HG02970 (cell line): ENCODE measurements around the gene ANKEF1.

Experiments used
- ATAC-seq: cut with Tn5 transposase; IDR thresholded peaks from one replicate; pipeline ENCODE4 v1.9.1; 2021; ENCODE audit warnings: mild to moderate bottlenecking, moderate library complexity, moderate number of reproducible peaks; ENCODE audit not compliant: unreplicated experiment, low FRiP score

ANKEF1 gene

GRCh38 chr20:10034717-10035571 is at the start of gene ANKEF1:
Gene ANKEF1, plus strand, starts transcription at chr20:10034987. Its CDS starts 3,315 bp downstream, at chr20:10038302.
- ATAC-seq: peak; percentile 96

DNA sequence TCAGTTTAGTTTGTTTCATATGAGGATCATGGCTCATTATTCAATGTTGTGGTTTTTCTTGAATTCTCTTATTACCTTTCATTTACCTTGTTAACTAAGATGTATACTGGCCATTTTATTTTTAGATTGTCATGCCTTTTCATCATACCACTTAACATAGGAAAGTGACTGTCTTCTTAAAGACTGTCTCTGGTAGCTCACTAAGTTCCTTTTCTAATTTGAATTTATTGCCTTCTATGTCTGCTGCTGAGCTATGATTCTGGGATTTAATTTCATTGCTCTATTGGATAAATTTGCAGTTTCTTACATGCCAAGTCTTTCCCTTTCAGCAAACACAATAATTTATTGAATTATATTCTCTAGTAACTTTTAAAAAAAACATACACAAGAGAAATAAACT is 49.5 kb upstream of the ANKEF1 start:
- ATAC-seq: no peak

DNA sequence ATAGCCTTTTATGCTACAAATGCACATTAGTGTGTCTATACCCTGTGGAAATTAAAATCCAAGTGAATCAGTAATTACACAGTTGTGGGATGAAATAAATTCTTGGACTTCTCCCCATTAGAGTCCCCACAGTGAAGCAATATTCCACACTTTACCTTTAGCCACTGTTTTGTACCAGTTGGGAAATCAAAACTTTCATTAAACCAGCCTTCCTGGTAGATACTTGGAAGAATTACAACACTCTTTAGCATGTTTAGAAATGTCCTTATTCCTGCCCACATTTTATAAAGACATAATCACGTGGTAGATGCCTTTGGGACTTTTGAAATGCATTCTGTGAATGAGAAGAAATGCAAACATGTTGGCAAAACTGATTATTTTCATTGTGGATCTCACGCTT is 49.0 kb upstream of the ANKEF1 start:
- ATAC-seq: no peak

- ATAC-seq: no peak
Measured at GRCh38 chr20:9989066-9989724, 45.6 kb upstream of the ANKEF1 start.

GRCh38 chr20:9993137-9993536 is 41.6 kb upstream of the ANKEF1 start:
- no peak for ATAC-seq

- no peak for ATAC-seq
Measured at GRCh38 chr20:9994676-9995075, 40.1 kb upstream of the ANKEF1 start.

DNA sequence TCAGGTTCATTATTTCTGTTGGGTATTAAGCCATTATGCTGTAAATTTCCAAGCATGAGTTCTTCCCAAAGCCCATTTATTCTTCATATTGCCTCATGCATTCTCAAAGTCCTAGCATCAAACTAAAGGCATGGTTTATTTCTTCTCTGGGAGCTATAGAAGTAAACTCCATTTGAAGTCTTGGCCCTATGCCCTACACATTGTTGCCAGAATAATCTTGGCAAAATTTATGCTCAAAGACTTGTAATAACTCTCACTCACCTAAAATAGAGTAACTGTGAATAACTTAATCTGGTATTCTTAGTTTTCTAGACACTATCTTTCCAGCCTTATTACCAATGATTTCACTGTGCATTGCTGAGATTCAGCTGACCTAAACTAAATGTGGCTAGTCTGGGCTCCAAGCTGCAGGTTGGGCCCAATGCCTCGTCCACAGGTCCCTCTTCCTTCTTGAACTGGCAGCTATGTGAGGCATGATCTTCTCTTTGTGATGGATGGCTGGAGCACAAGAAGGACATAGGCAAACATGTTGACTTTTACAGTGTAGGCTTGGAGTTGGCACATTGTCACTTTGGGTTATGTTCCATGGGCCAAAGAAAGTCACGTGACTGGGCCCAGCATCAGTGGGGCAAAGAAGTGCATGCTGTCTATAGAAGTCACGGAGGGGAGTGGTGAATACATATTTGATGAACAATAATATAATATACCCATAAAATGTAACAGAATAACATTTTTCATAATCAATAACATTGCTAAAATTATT is 39.1 kb upstream of the ANKEF1 start:
- ATAC-seq: no peak

DNA sequence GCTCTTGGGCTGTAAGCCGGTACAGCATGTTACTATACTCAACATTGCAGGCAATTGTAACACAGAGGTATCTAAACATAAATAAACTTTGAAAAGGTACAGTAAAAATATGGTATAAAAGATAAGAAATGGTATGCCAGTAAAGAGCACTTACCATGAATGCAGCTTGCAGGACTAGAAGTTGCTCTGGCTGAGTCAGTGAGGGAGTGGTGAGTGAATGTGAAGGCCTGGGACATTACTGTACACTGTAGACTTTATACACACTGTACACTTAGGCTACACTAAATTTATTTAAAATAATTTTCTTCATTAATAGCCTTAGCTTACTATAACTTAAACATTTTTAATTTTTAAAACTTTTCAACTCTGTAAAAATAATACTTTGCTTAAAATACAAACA is 37.8 kb upstream of the ANKEF1 start:
- ATAC-seq: no peak

- ATAC-seq: no peak
Measured at GRCh38 chr20:9999645-10000044, 35.1 kb upstream of the ANKEF1 start.

GRCh38 chr20:10002866-10003265 is 31.9 kb upstream of the ANKEF1 start:
- no peak for ATAC-seq

- ATAC-seq: no peak
Measured at GRCh38 chr20:10004900-10005299, 29.9 kb upstream of the ANKEF1 start.

DNA sequence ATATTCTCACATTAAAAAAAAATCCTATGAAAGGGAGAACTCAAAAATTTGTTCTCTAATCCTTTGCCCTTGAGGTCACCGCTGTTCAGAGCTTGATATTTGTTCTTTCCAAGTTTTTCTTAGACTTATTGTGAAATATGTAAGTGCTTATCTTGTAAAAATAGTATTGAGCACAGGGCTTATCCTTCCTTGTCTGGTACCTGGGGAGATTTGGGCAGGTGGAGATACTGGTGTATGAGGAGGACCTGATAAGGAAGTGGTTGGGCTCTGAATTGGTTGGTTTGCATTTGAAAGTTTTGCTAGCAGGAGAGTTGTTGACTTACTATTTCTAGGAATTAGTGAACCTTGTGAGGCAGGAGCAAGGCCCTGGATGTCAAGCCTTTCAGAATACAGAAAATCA is 28.9 kb upstream of the ANKEF1 start:
- ATAC-seq: no peak

DNA sequence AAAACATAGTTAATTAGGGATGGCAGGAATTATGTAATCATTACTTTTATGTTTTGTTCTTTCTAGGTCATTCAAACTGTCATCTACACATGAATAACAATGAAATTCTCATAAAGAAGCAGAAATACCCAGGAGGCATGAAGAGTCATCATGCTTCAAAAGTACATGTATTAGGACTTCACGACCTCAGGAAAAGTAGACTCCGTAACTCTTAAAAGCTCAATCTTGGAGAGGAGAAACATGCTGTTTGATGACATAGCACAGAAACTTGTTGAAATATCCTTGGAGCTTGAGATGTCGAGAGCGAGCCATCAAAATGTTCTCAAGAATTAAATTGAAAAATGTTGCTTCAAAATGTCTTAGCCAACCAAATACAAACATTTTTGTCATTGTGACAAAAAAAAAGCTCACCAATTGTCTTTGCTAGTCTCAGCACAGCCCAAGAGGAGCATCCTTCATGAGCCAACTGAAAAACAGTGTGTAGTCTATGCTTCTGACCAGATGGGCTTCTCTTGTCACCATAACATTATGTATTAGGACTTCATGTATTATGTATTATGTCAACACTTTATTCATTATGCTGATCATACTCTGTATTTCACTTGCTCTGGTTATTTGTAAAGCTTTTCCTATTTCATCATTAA is 28.2 kb upstream of the ANKEF1 start:
- no peak for ATAC-seq

DNA sequence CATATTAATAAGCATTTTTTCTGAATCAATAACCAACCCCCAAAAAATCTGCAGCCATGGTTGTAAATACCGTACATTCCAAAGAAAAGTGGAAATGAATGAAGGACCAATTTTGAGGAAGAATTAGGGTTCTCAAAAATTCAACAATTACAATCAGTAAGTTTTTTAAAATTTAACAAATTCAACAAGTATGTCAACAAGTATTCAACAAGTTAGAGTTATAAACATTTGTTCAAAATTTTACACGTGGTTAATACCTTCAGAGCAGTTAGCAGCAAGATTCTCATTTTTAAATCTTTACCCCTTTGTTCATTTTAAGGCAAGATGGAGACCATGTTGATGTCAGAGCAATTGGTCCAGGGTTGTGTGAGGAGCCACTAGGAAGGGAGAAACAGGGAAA is 27.6 kb upstream of the ANKEF1 start:
- ATAC-seq: no peak

DNA sequence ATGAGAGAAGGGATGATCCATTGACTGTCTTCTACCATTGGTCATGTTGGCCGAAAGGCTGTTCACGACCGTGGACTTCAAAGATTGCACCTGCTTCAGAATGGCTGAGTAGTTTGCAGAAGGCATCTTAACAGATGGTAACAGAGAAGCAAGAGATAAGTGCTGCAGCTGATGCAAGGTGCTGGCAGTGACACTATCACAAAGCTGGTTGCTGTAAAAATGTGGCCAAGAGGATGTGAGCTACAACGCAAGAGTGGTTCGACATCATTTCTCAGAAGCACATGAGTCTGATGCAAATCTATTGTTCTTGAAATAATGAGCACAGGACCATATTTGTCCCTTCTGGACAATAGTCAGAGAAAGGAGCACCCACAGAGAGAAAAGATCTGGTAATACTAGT is 27.0 kb upstream of the ANKEF1 start:
- ATAC-seq: no peak

DNA sequence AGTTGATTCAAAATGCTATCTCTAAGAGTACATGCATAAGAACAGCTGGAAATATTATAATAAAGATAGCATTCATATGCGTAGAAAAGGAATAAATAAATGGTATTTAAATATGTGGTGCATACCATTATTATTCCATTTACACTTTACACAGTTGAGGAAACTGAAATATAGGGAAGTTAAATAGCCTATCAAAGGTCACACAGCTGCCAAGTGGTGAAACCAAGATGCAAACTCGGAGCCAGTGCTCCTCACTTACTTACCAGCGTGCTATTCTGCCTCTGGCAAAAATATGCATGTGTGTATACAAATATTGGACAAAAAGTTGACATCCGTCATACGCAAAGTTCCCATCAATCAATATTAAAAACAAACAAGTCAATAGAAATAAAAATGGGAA is 22.3 kb upstream of the ANKEF1 start:
- no peak for ATAC-seq

DNA sequence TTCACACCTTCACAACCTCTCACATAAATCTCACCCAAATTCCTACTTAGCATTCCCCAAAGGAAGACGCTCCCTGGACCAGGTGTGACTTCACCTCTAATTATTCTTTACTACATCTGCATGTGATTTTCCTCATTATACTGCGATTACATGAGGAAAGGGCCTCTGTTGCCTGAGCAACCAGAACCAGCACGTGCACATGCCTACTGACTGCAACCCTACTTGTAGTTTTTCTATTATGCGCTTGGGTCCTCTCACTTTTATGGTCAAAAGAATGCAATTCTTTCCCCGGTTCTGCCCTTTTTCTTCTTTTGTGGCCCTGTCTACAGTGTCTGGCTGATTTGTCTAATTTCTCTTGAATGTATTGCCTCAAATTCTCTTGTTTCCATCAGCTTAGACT is 20.4 kb upstream of the ANKEF1 start:
- ATAC-seq: no peak

DNA sequence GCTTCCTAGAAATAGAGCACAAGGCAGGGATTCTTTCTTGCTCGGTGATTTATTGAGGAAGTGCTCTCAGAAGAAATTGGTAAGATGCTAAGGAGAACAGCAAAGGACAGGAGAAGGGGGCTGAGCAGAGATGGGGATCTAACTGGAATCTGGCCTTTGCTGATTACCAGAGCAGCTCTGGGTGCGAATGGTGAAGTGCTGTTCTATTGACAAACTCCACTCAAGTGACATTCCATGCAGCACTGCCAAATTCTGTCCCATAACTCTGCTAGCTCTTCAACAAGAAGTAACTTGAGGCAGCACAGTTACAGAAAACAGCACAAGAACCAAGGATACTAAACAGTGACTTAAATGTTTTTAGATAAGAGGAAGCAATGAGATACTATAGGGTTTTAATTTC is 13.8 kb upstream of the ANKEF1 start:
- ATAC-seq: no peak

DNA sequence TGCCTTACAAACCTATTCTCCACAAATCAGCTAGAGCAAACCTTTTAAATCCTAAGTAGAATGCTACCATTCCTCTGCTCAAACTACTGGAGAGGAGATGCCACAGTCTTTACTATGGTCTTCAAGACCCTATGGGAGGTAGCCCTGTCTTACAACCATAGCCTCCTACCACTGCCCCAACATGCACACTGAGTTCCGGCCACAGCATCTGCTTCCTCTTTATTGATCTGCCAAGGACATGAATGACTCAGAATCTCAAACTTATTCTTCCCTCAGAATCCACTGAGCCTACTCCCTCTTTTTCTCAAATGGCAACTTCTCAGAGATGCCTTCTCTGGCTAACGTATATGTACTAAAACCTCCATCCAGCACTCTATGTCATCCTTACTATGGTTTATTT is 12.2 kb upstream of the ANKEF1 start:
- ATAC-seq: no peak

GRCh38 chr20:10023911-10024310 is 10.9 kb upstream of the ANKEF1 start:
- ATAC-seq: no peak
